GM20000 (cell line): ENCODE results near the gene GP1BA.
A peak's percentile ranks its signal among the peaks of the same experiment; 100 is the strongest.

ENCODE experiments used
- DNase-seq: peaks from one replicate; pipeline ENCODE4 v3.0.0; 2012; ENCODE audit warnings: low spot score
- CTCF ChIP-seq: IDR thresholded peaks from 2 replicates; pipeline ENCODE4 v1.5.1; 2012; ENCODE audit warnings: mild to moderate bottlenecking, control low read depth; ENCODE audit errors: extremely low read depth, missing control alignments

The GP1BA gene

GRCh38 chr17:4940555-4941318 lies 8.7 kb downstream of the GP1BA start:
- no peak for TF ChIP-seq CTCF
- no peak for DNase-seq

- no peak for TF ChIP-seq CTCF
- no peak for DNase-seq
Measured at GRCh38 chr17:4941319-4941610, 9.2 kb downstream of the GP1BA start.

GRCh38 chr17:4942760-4943508 lies 10.9 kb downstream of the GP1BA start:
- TF ChIP-seq CTCF, result no peak
- DNase-seq, result no peak

- peak; percentile 47 for DNase-seq
Measured at GRCh38 chr17:4944163-4944553, 12.1 kb downstream of the GP1BA start.

GRCh38 chr17:4944554-4945175 lies 12.6 kb downstream of the GP1BA start:
- no peak for DNase-seq
- no peak for TF ChIP-seq CTCF

More at GRCh38 chr17:4944163-4944553, 12.1 kb downstream of the GP1BA start:
- TF ChIP-seq CTCF, result no peak

- DNase-seq, result peak; percentile 78
- no peak for TF ChIP-seq CTCF
Measured at GRCh38 chr17:4945176-4945943, 13.3 kb downstream of the GP1BA start.
